NCI-H510A treated with DMSO at 0.1 percent for 48 hours (cell line): ENCODE measurements around the gene HLA-G.
"Not testable (repeated sequence)": the region's sequence is repeated elsewhere in the genome, so short reads cannot be mapped to it uniquely, and the experiment has no call there.

ENCODE experiments used
- DNase-seq: peaks from one replicate; lab custom pipeline; 2025; lab: John Stamatoyannopoulos, UW

Gene HLA-G

GRCh38 chr6:29827579-29828470 is at the start of gene HLA-G:
Gene HLA-G, plus strand, starts transcription at chr6:29827825. Its CDS starts 20 bp downstream, at chr6:29827845.
- DNase-seq, result no peak

DNA sequence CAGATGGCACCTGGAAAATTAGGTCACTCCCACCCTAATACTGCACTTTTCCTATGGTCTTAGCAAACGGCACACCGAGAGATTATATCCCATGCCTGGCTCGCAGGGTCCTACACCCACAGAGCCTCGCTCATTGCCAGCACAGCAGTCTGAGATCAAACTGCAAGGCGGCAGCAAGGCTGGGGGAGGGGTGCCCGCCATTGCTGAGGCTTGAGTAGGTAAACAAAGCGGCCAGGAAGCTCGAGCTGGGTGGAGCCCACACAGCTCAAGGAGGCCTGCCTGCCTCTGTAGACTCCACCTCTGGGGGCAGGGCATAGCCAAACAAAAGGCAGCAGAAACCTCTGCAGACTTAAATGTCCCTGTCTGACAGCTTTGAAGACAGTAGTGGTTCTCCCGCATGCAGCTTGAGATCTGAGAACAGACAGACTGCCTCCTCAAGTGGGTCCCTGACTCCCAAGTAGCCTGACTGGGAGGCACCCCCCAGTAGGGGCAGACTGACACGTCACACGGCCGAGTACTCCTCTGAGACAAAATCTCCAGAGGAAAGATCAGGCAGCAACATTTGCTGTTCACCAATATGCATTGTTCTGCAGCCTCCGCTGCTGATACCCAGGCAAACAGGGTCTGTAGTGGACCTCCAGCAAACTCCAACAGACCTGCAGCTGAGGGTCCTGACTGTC is 47.5 kb upstream of the HLA-G start:
- not testable (repeated sequence) for DNase-seq

GRCh38 chr6:29789176-29789575 is 38.4 kb upstream of the HLA-G start:
- no peak for DNase-seq

- DNase-seq, result no peak
Measured at GRCh38 chr6:29790626-29791025, 37.0 kb upstream of the HLA-G start.

DNA sequence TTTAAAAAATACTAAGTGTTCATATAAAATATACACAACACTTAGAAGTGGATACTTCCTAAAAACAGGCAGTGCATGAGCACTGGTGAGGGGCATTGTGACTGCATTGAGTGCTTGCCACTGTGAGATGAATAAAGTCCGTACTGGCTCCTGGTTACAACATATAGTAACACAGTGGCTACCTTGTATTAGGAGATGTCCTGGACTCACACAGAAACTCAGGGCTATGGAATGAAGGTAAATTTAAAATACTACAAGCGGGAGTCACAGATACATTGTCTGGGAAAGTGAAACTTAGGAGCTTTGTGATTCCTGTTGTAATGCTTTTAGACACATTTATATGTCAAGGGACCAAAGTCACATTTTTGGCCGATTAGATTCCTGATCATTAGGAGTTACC is 36.5 kb upstream of the HLA-G start:
- DNase-seq, result no peak

DNA sequence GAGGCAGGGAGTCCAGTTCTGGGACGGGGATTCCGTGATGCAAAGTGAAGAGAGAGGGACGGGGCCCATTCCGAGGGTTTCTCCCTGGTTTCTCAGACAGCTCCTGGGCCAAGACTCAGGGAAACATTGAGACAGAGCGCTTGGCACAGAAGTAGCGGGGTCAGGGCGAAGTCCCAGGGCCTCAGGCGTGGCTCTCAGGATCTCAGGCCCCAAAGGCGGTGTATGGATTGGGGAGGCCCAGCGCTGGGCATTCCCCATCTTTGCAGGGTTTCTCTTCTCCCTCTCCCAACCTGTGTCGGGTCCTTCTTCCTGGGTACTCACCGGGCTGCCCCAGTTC is 35.9 kb upstream of the HLA-G start:
- no peak for DNase-seq

GRCh38 chr6:29792123-29793035 is 35.2 kb upstream of the HLA-G start:
- DNase-seq, result no peak

DNA sequence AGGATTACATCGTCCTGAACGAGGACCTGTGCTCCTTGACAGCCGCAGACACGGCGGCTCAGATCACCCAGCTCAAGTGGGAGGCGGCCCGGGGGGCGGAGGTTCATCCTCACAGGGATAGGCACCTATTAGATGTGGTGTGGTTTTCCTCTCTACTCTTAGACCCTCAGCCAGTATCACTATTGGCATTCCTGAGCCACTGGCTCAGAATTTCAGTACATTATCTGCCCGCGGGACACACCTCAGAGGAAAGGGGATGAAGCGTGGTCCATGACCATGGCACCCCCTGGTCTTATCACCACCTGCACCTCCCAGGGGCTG is 34.6 kb upstream of the HLA-G start:
- DNase-seq, result no peak

- DNase-seq, result no peak
Measured at GRCh38 chr6:29793796-29794195, 33.8 kb upstream of the HLA-G start.

GRCh38 chr6:29796026-29796425 is 31.6 kb upstream of the HLA-G start:
- DNase-seq, result no peak

GRCh38 chr6:29797135-29797534 is 30.5 kb upstream of the HLA-G start:
- DNase-seq, result no peak

- no peak for DNase-seq
Measured at GRCh38 chr6:29797966-29798365, 29.7 kb upstream of the HLA-G start.

DNA sequence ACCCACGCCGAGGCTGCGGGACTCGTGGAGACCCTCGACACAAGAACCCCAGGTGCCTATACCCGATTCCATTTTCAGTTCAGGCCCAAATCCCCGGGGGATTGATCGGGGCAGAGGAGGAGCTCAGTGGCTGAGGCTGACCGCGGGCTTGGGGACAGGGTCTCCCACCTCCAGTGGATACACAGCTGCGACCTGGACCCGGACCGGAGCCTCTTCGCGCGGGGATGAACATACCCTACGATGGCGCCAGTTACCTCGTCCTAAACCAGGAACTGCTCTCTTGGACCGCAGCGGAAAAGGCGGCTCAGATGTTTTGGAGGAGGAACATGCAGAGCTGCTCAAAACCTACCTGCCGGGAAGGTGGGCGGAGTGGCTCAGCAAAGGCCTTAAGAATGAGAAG is 27.4 kb upstream of the HLA-G start:
- no peak for DNase-seq

- no peak for DNase-seq
Measured at GRCh38 chr6:29806387-29806786, 21.2 kb upstream of the HLA-G start.

DNA sequence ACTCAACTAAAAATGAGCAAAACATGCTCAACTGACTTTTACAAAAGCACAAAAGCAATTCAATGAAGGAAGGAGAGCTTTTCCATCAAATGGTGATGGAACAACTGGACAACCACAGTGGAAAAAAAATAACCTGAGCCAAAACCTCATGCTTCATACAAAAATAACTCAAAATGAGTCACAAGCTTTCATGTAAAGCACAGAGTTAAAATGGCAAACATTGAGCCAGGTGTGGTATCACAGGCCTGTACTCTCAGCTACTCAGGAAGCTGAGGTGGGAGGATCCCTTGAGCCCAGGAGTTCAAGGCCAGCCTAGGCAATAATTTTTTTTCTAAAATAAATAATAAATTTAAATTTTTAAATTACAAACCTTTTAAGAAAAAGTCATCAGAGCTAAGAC is 18.4 kb upstream of the HLA-G start:
- DNase-seq, result no peak

DNA sequence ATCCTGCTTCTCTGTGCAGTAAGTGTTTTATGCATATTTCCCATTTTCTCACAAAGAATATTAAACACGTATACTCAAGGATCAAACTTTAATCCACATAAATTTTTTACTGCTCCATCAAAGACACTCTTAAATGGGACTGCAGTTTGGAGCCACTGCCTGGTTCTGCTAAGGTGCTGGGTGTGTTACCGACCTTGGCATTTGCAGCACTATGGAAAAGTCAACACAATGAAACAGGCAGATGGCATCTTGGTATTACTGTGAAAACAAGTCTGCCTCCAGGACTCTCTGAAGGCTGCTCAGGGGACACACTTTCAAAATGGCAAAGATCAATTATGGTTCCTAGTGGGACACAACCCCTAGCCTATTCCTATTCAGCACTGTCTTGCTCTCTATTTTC is 17.3 kb upstream of the HLA-G start:
- no peak for DNase-seq

DNA sequence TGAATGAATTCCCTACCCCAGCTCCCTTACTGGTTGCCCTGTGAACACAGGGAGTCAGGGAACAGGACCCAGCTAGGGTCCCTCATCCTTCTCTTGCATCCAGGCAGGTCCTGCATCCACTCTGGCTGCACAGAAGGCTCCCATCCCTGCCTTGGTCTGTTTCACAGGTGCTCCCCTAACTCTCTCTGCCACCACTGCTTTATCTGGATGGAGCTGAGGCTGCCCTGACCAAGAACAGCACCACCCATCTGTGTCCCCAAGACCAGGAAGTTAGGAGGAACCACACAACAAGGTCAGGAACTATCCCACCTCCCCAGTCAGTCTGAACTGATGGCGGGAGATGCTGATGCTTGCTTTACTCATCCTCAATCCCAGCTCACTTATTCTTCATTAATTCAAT is 16.2 kb upstream of the HLA-G start:
- no peak for DNase-seq

DNA sequence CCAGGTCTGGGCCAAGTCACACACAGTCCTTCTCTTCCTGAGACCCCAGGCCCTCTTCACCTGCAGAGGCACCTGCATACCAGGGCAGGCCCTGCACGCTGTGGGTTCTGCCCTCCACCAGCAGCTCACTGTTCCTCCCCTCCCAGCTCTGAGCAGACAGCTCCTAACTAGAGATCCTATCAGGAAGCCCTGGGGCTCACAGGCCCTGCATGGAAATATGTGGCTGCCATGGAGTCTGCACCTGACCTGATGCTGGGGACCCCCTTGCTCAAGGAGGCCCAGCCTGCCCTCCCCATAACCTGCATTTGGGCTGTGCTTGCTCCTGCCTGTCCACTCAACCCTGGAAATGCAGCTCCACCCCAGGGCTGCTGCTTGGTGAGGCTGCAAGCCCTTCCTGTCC is 14.6 kb upstream of the HLA-G start:
- DNase-seq, result no peak

- DNase-seq, result no peak
Measured at GRCh38 chr6:29813809-29814208, 13.8 kb upstream of the HLA-G start.

- no peak for DNase-seq
Measured at GRCh38 chr6:29814379-29815117, 13.1 kb upstream of the HLA-G start.

DNA sequence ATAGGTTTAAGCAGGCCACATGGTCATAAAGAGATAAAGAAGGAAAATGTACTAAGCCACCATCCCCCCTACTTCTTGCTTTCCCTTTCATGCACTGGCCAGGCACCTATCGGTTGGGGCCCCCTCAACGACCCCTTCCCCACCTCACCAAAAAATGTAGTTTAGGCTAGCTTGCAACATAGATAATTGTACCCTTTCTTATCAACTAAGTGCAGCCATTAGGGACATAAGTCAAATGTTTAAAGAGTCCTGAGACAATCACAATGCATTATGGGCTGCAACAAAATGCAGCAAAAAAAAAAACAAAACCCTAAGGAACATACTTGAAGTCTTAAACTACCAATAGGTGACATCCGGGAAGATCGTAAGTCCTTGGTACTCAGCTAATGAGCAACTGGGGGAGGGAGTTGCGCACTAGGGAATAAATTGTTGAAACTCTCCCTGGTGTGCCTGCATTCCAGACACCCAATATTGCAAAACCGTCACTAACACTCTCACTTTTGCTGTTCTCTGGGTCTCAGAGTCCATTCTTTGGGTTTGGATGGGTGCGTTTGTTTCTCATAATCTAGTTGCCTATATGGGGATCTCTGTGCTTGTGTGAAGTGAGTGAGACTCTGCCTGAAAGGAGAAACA is 12.4 kb upstream of the HLA-G start:
- DNase-seq, result no peak

DNA sequence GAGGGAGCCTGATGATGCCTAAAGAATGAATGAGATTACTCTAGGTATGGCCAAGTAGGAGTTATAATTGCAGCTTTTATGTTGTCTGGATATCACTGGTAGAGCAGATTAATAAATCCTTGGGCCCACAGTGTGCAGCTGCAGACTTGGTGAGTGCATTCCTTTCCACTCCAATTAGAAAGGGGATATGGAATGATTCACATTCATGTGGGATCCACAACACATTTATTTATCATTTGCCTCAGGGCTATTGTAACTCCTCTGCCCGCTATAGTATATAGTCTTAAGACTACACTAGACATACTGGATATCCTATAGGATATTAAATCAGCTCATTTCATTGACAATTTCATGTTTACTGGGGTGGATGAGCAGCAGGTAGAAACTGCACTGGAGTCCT is 11.6 kb upstream of the HLA-G start:
- no peak for DNase-seq
